Measurements from ENCODE around the gene KCNS3.

GRCh38 chr2:17912266-17912691 is 33.8 kb downstream of the KCNS3 start:
- TF ChIP-seq CTCF (IDR thresholded peaks at IDR 0.05) (no peak), EZH2phosphoT487 (IDR thresholded peaks at IDR 0.05) (no peak)

Data from neural progenitor cell (in vitro differentiated cells).